Panc1 (cell line): ENCODE data around the gene RDX. TPM values are rescaled to one million over a fixed set of nuclear protein-coding genes. Genes with fewer than 3 reads are reported as not detected.

Experiments
- ATAC-seq: fragments of 200-7000 bp; cut with Tn5 transposase; 2 replicates; pipeline ENCODE4 v1.9.1; 2020; ENCODE audit warnings: mild to moderate bottlenecking, moderate library complexity
- BruUV-seq: library from RNA; stranded (reverse); fragments of 400-500 nt; replicated peaks from 2 replicates; lab custom pipeline; 2021; lab: Mats Ljungman, UMichigan
- CTCF ChIA-PET: fragments of 300-600 bp; sonication (Branson Sonifier 250); formaldehyde crosslinking; loops from one replicate; lab custom pipeline; 2022; ENCODE audit warnings: antibody characterized with exemption; lab: Charles Lee
- POLR2A ChIA-PET: fragments of 300-600 bp; sonication (Branson Sonifier 250); formaldehyde crosslinking; loops from one replicate; lab custom pipeline; 2022; ENCODE audit warnings: antibody characterized with exemption; lab: Charles Lee
- DNase-seq: peaks from one replicate; pipeline ENCODE4 v3.0.0-alpha.2; 2010; ENCODE audit warnings: low read depth, low spot score
- H3K27ac ChIP-seq: 2 replicates; pipeline ENCODE4 v1.5.1; 2011; ENCODE audit warnings: mild to moderate bottlenecking, low read length, inconsistent platforms
- H3K27me3 ChIP-seq: fragments of 200-500 bp; sonication (Bioruptor generic); 2 replicates; pipeline ENCODE4 v1.6.0; 2014; ENCODE audit warnings: low read length, inconsistent platforms; ENCODE audit not compliant: control insufficient read depth, insufficient read depth
- H3K36me3 ChIP-seq: fragments of 200-500 bp; sonication (Bioruptor generic); 2 replicates; pipeline ENCODE4 v1.5.1; 2014; ENCODE audit warnings: inconsistent platforms, mild to moderate bottlenecking, low read length, moderate library complexity; ENCODE audit not compliant: control insufficient read depth, insufficient read depth
- H3K4me1 ChIP-seq: 2 replicates; pipeline ENCODE4 v1.5.1; 2011; ENCODE audit warnings: inconsistent platforms, mild to moderate bottlenecking, low read length, moderate library complexity; ENCODE audit not compliant: control insufficient read depth, insufficient read depth
- H3K4me3 ChIP-seq, 2 experiments: 2 replicates each; pipeline ENCODE4 v1.5.1; 2011 to 2012; ENCODE audit warnings: low read depth in 2 of 2, low read length in 2 of 2, mild to moderate bottlenecking in 2 of 2, inconsistent platforms in 1 of 2, moderate library complexity in 1 of 2
- H3K9me3 ChIP-seq: fragments of 200-500 bp; sonication (Bioruptor generic); 2 replicates; pipeline ENCODE4 v1.5.1; 2014; ENCODE audit warnings: low read depth, mild to moderate bottlenecking, inconsistent platforms, low read length, moderate library complexity; ENCODE audit not compliant: control insufficient read depth, insufficient read depth
- CTCF ChIP-seq: fragments of 450-650 bp; IDR thresholded peaks from 2 replicates; pipeline ENCODE4 v1.5.1; 2017; ENCODE audit warnings: mild to moderate bottlenecking
- POLR2AphosphoS5 ChIP-seq: IDR thresholded peaks from 2 replicates; pipeline ENCODE4 v1.6.1; 2012; ENCODE audit warnings: mild to moderate bottlenecking, low read depth, low read length, moderate library complexity
- SIN3A ChIP-seq: IDR thresholded peaks from 2 replicates; pipeline ENCODE4 v1.6.1; 2012; ENCODE audit warnings: low read depth, mild to moderate bottlenecking, low read length, moderate library complexity, borderline replicate concordance; ENCODE audit not compliant: insufficient read depth
- TCF7L2 ChIP-seq: IDR thresholded peaks from 2 replicates; pipeline ENCODE4 v1.6.1; 2011; ENCODE audit warnings: mild to moderate bottlenecking, low read depth, low read length, inconsistent platforms
- in situ Hi-C: cut with HindIII; loops from 2 replicates; pipeline ENCODE4 v1.10.0; 2016; ENCODE audit warnings: low sequenced_read_pairs, low pct_unique_long_range_greater_than_20kb
- intact Hi-C: fragments of 100-400 bp; cut with micrococcal nuclease; formaldehyde crosslinking; loops from one replicate; pipeline ENCODE4 v1.10.0; 2022; ENCODE audit not compliant: unreplicated experiment
- total RNA-seq: library from RNA; stranded (reverse); gene quantifications from one replicate; pipeline ENCODE4 v1.2.1, GENCODE V29; 2021; ENCODE audit not compliant: unreplicated experiment
- TF ChIP-seq, protein P1 (sequence below), 2 experiments: IDR thresholded peaks; 2 replicates each; pipeline ENCODE4 v1.6.1; 2011 to 2012; ENCODE audit warnings: low read depth in 2 of 2, control low read depth in 1 of 2, low read length in 1 of 2, mild to moderate bottlenecking in 1 of 2, moderate library complexity in 1 of 2; ENCODE audit not compliant: insufficient read depth in 1 of 2

Gene RDX
- total RNA-seq, 1 experiment from 2014 or later, result 200 TPM

GRCh38 chr11:110340436-110340835, 44.0 kb upstream of the RDX start:
- Histone ChIP-seq H3K27me3 (no peaks in the 10 kb centered on the region), H3K36me3 (no peaks in the 10 kb centered on the region), H3K4me1 (no peaks in the 10 kb centered on the region), H3K27ac (no peak overlapping the region), H3K9me3 (no peaks in the 10 kb centered on the region), H3K4me3 (no peak overlapping the region)
- intact Hi-C loops, result no loop called here
- TF ChIP-seq, protein P1, sequence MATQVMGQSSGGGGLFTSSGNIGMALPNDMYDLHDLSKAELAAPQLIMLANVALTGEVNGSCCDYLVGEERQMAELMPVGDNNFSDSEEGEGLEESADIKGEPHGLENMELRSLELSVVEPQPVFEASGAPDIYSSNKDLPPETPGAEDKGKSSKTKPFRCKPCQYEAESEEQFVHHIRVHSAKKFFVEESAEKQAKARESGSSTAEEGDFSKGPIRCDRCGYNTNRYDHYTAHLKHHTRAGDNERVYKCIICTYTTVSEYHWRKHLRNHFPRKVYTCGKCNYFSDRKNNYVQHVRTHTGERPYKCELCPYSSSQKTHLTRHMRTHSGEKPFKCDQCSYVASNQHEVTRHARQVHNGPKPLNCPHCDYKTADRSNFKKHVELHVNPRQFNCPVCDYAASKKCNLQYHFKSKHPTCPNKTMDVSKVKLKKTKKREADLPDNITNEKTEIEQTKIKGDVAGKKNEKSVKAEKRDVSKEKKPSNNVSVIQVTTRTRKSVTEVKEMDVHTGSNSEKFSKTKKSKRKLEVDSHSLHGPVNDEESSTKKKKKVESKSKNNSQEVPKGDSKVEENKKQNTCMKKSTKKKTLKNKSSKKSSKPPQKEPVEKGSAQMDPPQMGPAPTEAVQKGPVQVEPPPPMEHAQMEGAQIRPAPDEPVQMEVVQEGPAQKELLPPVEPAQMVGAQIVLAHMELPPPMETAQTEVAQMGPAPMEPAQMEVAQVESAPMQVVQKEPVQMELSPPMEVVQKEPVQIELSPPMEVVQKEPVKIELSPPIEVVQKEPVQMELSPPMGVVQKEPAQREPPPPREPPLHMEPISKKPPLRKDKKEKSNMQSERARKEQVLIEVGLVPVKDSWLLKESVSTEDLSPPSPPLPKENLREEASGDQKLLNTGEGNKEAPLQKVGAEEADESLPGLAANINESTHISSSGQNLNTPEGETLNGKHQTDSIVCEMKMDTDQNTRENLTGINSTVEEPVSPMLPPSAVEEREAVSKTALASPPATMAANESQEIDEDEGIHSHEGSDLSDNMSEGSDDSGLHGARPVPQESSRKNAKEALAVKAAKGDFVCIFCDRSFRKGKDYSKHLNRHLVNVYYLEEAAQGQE (IDR thresholded peaks at IDR 0.05; ENCODE audit: insufficient read depth in 1 of 2, low read depth in 2 of 2, low read length in 1 of 2), result no peak
- TF ChIP-seq SIN3A (no peak), CTCF (no peak), TCF7L2 (no peak), POLR2AphosphoS5 (no peak)
- DNase-seq (no peak), ATAC-seq (no peak)
- BruUV-seq, result no TSS peak
- ChIA-PET CTCF (no interaction called here), POLR2A (no interaction called here)
- in situ Hi-C loops, result no loop called here

GRCh38 chr11:110339456-110340250, 43.2 kb upstream of the RDX start:
- intact Hi-C loops (no loop called here), in situ Hi-C loops (no loop called here)
- Histone ChIP-seq H3K27me3 (no peaks in the 10 kb centered on the region), H3K4me1 (no peaks in the 10 kb centered on the region), H3K36me3 (no peaks in the 10 kb centered on the region), H3K4me3 (no peak overlapping the region), H3K27ac (no peak overlapping the region), H3K9me3 (no peaks in the 10 kb centered on the region)
- POLR2A ChIA-PET, result interaction anchor here (0.6 kb wide), 1 partner anchor 31 kb away, joined by 3 read pairs; no protein-coding TSS in a partner anchor
- DNase-seq, result no peak
- BruUV-seq, result no TSS peak
- TF ChIP-seq TCF7L2, result no peak
- no peak for TF ChIP-seq SIN3A
- TF ChIP-seq POLR2AphosphoS5, result no peak
- TF ChIP-seq, protein P1 (IDR thresholded peaks at IDR 0.05; ENCODE audit: insufficient read depth in 1 of 2, low read depth in 2 of 2, low read length in 1 of 2), result no peak
- TF ChIP-seq CTCF, result no peak
- ATAC-seq, result no peak
- CTCF ChIA-PET, result interaction anchor here (0.6 kb wide), 1 partner anchor 12 kb away, joined by 4 read pairs; no protein-coding TSS in a partner anchor
